Astrocyte of the spinal cord (primary cell): ENCODE results near the gene UGT3A1.

ENCODE experiments used
- DNase-seq: peaks from one replicate; pipeline ENCODE4 v3.0.0; 2011; ENCODE audit warnings: low read depth, low spot score
- H3K4me3 ChIP-seq: 2 replicates; pipeline ENCODE4 v1.5.1; 2011; ENCODE audit warnings: low read depth, mild to moderate bottlenecking, low read length, moderate library complexity
- in situ Hi-C: cut with HindIII; loops from 2 replicates; pipeline ENCODE4 v1.10.0; 2017; ENCODE audit warnings: low sequenced_read_pairs
- TF ChIP-seq, protein P1 (sequence below): IDR thresholded peaks from 2 replicates; pipeline ENCODE4 v1.5.1; 2012; ENCODE audit warnings: low read depth, mild to moderate bottlenecking, low read length, inconsistent platforms

Gene UGT3A1

DNA sequence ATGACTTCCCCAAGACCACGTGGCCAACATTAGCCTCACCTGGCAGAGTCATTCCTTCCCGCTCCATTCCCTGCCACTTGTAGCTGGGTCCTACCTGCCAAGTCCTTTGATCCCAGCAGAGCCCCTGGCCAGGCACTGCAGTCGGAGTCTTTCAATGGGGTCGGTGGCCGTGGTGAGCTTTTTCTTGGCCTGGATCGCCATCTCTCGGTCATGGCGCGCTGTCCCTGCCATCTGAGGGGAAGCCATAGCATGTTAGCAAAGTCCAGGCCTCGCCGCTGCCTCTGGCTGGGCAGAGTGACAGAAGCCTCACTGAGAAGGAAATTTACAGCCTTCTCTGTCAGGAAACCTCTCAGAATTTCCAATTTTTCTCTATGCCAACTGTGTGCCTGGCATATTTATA is 70.3 kb downstream of the UGT3A1 start:
- TF ChIP-seq, protein P1, sequence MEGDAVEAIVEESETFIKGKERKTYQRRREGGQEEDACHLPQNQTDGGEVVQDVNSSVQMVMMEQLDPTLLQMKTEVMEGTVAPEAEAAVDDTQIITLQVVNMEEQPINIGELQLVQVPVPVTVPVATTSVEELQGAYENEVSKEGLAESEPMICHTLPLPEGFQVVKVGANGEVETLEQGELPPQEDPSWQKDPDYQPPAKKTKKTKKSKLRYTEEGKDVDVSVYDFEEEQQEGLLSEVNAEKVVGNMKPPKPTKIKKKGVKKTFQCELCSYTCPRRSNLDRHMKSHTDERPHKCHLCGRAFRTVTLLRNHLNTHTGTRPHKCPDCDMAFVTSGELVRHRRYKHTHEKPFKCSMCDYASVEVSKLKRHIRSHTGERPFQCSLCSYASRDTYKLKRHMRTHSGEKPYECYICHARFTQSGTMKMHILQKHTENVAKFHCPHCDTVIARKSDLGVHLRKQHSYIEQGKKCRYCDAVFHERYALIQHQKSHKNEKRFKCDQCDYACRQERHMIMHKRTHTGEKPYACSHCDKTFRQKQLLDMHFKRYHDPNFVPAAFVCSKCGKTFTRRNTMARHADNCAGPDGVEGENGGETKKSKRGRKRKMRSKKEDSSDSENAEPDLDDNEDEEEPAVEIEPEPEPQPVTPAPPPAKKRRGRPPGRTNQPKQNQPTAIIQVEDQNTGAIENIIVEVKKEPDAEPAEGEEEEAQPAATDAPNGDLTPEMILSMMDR: peak; percentile 33
- H3K4me3 ChIP-seq: no peak overlapping the region
- in situ Hi-C loops: no loop called here

DNA sequence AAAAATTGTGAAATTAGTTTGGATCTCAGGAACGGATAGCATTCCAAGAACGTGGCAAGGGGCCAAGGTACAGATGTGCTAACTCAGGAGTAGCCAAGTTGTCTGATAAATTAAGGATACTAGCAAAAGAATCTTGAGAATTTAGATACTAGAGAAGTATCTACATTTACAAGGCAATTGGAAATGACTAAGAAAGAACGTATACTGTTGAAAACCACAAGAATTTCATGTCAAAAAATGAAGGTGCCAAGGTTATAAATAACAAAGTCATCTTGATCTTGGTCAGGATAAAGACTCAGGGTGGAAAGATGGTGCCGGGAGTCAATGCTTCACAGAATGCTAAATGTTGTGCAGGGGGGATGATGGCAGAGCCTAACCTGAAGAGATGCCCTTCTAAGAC is 72.0 kb downstream of the UGT3A1 start:
- peak; percentile 62 for DNase-seq
- H3K4me3 ChIP-seq: no peak overlapping the region
- in situ Hi-C loops: no loop called here
- TF ChIP-seq, protein P1: no peak

More for the DNA sequence above, 70.3 kb downstream of the UGT3A1 start:
- DNase-seq: no peak

DNA sequence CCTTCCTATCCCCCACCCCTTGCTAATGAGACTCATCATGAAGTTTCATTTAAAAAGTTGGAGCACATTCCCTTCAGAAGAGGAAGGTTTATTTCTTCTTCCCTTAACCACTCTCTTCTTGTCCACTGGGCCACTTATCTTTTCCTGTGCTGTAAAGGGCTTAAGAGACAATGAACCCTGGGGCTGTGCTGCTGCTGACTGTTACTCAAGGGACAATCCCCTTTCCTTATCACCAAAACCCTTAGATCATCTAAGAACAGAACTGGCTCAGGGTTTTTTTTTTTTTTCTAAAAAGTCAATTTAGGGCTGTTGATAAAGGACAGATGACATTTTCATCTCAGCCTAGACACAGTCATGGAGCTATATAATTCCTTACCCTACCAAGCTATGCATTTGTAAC is 82.4 kb downstream of the UGT3A1 start:
- DNase-seq: no peak
- in situ Hi-C loops: no loop called here
- TF ChIP-seq, protein P1: no peak
- no peak overlapping the region for H3K4me3 ChIP-seq

DNA sequence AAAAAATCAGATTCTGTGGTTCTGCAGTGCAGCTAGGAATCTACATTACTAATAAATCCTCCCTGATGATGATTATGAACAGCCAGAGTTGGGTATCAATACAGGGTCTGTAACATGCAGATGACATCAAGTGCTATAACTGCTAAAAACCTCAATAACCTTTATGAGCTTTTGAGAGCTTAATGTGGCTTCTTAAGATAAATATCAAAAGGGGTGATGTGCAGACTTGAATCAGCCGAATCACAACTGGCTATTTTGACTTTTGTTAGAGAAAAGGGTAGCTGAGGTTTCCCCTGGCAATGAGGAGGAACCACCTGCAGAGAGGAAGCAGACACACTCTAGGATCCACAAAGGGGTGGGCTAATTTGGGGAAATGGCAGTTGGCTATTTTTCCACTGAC is 83.0 kb downstream of the UGT3A1 start:
- in situ Hi-C loops: no loop called here
- TF ChIP-seq, protein P1: no peak
- no peak for DNase-seq
- H3K4me3 ChIP-seq: no peak overlapping the region

DNA sequence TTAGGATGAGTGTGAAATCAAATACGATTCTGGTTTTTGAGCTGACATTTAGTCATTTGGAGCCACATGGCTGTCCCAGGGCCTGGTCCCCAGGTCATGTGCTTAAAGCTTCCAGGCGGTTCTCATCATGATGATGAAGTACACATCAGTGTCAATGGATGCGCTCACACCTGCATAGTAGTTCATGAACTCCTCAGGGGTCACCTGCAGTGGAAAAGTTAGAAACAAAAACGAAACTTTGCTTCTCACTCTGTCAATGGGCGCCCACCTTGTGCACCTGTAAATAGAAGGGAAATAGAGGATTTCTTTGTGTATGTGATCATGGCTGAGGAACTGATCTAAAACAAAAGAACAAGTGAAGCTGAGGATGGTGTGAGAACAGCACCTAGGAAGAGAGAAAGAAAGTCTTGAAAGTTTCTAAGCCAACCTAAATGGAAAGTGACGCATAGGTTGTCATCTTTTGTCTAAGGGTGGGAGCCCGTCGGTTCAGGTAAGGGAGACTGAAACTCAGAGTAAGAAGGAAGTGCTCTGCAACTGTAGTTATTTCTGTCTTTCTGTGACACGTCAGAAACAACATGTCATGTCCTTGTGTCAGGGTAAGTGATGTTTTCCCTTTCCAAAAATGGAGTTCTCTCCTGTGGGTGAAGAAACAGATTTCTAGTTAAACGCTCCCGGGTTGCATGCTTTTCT is 86.6 kb downstream of the UGT3A1 start:
- TF ChIP-seq, protein P1: no peak
- in situ Hi-C loops: no loop called here
- H3K4me3 ChIP-seq: no peak overlapping the region
- DNase-seq: no peak

DNA sequence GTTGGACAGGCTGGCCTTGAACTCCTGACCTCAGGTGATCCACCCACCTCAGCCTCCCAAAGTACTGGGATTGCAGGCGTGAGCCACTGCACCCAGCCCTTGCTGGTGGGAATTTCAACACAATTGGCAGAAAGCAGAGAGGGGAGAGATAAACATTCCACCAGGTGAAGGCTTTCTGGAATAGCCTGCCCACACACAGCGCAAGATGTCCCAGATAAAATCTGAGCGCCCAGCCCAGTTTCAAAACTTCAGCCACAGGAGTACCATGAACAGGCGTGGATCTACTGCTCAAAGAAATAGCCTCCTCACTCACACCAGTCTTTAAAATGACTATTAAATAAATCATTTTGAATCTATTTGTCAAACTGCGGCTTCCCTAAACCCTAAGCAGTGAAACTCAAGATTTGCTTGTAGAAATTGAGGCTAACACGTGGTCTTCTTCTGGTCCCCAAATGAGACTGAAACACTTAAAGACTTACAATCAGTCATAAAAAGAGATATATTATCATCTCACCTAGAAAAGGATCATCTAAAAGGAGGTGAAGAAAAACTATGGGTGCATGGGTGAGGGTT is 87.5 kb downstream of the UGT3A1 start:
- DNase-seq: no peak
- no peak overlapping the region for H3K4me3 ChIP-seq
- in situ Hi-C loops: no loop called here
- TF ChIP-seq, protein P1: no peak
